ENCODE results near the gene LMBR1.

Gene LMBR1

DNA sequence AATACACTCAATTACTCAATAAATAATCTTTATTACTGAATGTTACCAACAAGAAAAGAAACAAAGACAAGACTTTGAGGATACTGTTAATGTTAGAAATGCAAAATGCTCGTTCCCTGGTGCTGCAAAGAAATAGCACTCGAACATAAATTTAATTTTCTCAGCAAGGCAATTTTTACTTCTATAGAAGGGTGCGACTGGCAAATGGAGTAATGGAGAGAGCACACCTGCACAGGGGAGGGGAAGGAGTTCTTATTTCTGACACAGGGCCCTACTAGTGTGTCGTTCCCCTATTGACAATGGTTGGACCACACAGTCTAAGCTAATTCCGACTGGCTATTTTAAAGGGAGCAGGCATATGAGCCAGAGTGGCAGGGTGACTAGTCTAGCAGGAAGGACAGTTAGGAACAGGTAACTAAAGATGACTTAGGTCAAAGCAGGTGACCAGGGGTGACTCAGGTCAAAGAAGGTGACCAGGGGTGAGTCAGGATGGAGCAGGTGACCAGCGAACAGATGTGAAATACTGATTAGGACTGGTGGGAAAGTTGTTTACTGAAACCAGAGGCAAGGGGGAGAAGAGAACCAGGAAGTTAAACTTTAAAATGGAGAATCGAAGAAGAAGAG lies 133.3 kb downstream of the LMBR1 start:
- no peak overlapping the region for H3K4me3 ChIP-seq (ENCODE audit: low read depth, low read length)
- H3K36me3 ChIP-seq = peaks cover 12% of the 10 kb centered on the region
- H3K9me3 ChIP-seq (ENCODE audit: severe bottlenecking) = peaks cover 4% of the 10 kb centered on the region
- H3K27ac ChIP-seq = no peak overlapping the region
- no peak for TF ChIP-seq CTCF (IDR thresholded peaks at IDR 0.05; ENCODE audit: low read depth, low read length)
- no peak for DNase-seq
- H3K27me3 ChIP-seq (ENCODE audit: insufficient read depth, low read depth, severe bottlenecking) = no peaks in the 10 kb centered on the region

GRCh38 chr7:156759143-156759542 lies 133.8 kb downstream of the LMBR1 start:
- Histone ChIP-seq H3K36me3 (peaks cover 12% of the 10 kb centered on the region), H3K27me3 (ENCODE audit: insufficient read depth, low read depth, severe bottlenecking) (no peaks in the 10 kb centered on the region), H3K27ac (no peak overlapping the region), H3K4me3 (ENCODE audit: low read depth, low read length) (no peak overlapping the region), H3K9me3 (ENCODE audit: severe bottlenecking) (peaks cover 4% of the 10 kb centered on the region)
- no peak for DNase-seq
- TF ChIP-seq CTCF (IDR thresholded peaks at IDR 0.05; ENCODE audit: low read depth, low read length) = no peak

DNA sequence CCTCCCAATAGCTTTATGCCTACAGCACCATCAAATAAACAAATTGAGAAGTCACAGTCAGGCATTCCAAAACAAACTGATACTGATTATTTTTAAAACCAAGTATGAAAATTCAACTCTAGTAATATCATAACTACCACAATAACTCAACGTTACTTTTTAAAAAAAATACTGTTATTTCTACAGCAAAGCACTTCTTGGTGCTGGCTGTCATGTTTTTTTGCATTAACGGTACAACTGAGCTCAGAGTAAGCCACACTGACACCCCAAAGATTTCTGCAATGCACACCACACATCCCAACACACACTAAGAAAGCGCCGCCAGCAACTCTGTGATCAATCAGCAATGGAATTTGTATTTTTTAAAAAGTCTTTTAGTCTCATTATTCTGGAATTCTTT lies 138.8 kb downstream of the LMBR1 start:
- Histone ChIP-seq H3K36me3 (peaks cover 9% of the 10 kb centered on the region), H3K27ac (no peak overlapping the region), H3K9me3 (ENCODE audit: severe bottlenecking) (no peaks in the 10 kb centered on the region), H3K4me3 (ENCODE audit: low read depth, low read length) (no peak overlapping the region), H3K27me3 (ENCODE audit: insufficient read depth, low read depth, severe bottlenecking) (no peaks in the 10 kb centered on the region)
- DNase-seq = no peak
- TF ChIP-seq CTCF (IDR thresholded peaks at IDR 0.05; ENCODE audit: low read depth, low read length) = no peak

- Histone ChIP-seq H3K36me3 (peaks cover 9% of the 10 kb centered on the region), H3K4me3 (ENCODE audit: low read depth, low read length) (no peak overlapping the region), H3K27ac (no peak overlapping the region), H3K27me3 (ENCODE audit: insufficient read depth, low read depth, severe bottlenecking) (no peaks in the 10 kb centered on the region), H3K9me3 (ENCODE audit: severe bottlenecking) (no peaks in the 10 kb centered on the region)
- TF ChIP-seq CTCF (IDR thresholded peaks at IDR 0.05; ENCODE audit: low read depth, low read length) = peak; percentile 30
- no peak for DNase-seq
Measured at GRCh38 chr7:156753630-156754029, 139.4 kb downstream of the LMBR1 start.

DNA sequence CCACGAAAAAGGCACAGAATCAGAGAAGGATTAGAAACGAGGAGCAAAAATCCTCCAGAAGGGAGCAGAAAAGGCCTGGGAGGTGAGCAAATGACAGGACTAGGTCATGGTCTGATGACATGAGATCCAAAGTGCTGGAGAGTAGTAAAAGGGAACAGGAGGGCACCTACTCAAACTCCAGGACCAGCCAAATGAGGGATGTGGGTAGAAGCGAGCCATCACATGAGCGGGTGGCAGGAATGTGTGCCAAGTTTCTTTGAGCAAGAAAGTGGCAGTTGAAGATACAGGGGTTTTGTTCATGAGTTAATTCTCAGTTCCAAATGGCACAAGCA lies 139.8 kb downstream of the LMBR1 start:
- peaks cover 9% of the 10 kb centered on the region for H3K36me3 ChIP-seq
- H3K4me3 ChIP-seq (ENCODE audit: low read depth, low read length) = no peak overlapping the region
- no peak for TF ChIP-seq CTCF (IDR thresholded peaks at IDR 0.05; ENCODE audit: low read depth, low read length)
- no peaks in the 10 kb centered on the region for H3K27me3 ChIP-seq (ENCODE audit: insufficient read depth, low read depth, severe bottlenecking)
- no peak overlapping the region for H3K27ac ChIP-seq
- H3K9me3 ChIP-seq (ENCODE audit: severe bottlenecking) = no peaks in the 10 kb centered on the region
- no peak for DNase-seq

Measured in WERI-Rb-1 (cell line).